WI38 (cell line): ENCODE measurements around the gene IDH3B.

Source experiments
- H3K4me3 ChIP-seq: 2 replicates; pipeline ENCODE4 v1.5.1; 2011; ENCODE audit warnings: low read depth, mild to moderate bottlenecking, control low read depth, low read length
- CTCF ChIP-seq: IDR thresholded peaks from 2 replicates; pipeline ENCODE4 v1.5.1; 2012; ENCODE audit warnings: low read depth, mild to moderate bottlenecking, control low read depth, low read length

Gene IDH3B

DNA sequence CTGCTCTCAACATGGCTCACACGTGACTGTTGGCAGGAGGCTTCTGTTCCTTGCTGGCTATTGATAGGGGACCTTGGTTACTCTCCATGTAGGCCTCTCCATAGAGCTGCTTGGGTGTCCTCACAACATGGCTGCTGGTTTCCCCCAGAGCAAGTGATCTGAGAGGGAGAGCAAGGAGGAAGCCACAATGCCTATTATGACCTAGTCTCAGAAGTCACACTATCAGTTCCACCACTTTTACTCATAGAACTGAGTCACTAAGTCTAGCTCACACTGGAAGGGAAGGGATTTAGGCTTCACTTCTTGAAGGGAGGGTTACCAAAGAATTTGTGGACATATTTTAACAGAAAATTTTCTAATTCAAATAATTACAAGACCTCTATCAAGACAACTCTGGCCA is 20.3 kb downstream of the IDH3B start:
- TF ChIP-seq CTCF, result no peak
- no peak overlapping the region for H3K4me3 ChIP-seq

DNA sequence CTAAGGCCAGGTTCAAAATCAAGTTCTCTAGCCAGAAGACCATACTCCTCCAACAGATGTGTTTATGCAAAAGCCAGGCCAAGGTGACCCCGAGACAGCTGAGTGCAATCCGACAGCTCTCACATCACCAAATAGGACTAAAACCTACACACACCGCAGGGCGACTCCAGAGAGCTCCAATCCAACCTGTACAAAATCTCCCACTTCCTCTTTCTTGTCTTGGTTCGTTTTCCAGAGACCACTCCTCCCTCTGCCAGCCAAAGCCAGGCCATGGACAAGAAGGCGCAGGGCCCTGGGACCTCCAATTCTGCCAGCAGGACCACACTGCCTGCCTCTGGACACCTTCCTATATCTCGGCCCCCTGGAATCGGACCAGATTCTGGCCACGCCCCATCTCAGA is 23.1 kb downstream of the IDH3B start:
- H3K4me3 ChIP-seq, result no peak overlapping the region
- TF ChIP-seq CTCF, result no peak

GRCh38 chr20:2640260-2640659 is 23.8 kb downstream of the IDH3B start:
- no peak for TF ChIP-seq CTCF
- H3K4me3 ChIP-seq, result no peak overlapping the region

GRCh38 chr20:2637246-2637645 is 26.8 kb downstream of the IDH3B start:
- no peak overlapping the region for H3K4me3 ChIP-seq
- no peak for TF ChIP-seq CTCF

DNA sequence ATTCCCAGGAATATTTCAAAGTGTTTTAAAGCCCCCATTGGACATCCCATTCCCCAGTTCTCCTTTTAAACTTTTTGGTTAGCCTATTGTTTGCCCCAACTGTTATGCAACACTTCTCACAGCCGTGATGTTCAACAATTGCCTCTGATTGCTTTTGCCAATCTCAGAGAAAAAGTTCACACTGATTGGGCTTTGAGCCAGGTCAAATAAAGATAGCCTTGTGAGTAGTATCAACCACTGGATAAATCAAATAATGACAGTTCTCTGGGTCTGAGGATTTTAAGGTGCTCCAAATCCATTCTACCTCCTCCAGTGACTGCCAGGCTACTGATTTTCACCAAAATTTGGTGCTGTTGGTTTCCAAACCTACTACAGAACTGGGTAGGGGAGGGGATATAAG is 30.6 kb downstream of the IDH3B start:
- no peak for TF ChIP-seq CTCF
- H3K4me3 ChIP-seq, result no peak overlapping the region

DNA sequence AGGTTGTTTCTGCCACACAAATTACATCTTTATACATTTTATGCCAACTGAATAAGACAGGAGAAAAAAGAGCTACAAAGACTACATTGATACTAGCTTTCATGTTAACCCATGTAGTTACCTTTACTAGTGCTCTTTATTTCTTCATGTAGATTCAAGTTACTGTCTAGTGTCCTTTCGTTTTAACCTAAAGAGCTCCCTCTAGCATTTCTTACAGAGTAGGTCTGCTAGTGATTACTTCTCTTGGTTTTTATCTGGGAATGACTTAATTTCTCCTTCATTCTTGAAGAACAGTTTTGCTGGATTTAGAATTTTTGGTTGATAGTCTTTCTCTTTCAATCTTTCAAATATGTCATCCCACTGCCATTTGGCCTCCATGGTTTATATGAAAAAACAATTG is 32.8 kb downstream of the IDH3B start:
- no peak for TF ChIP-seq CTCF
- no peak overlapping the region for H3K4me3 ChIP-seq

GRCh38 chr20:2626853-2627541 is 37.0 kb downstream of the IDH3B start:
- H3K4me3 ChIP-seq, result no peak overlapping the region
- no peak for TF ChIP-seq CTCF
